Panc1 (cell line): ENCODE measurements around the gene MRPL27. TPM values are rescaled to one million over a fixed set of nuclear protein-coding genes. Genes with fewer than 3 reads are reported as not detected.
A peak's percentile ranks its signal among the peaks of the same experiment; 100 is the strongest.

Source experiments
- ATAC-seq: fragments of 200-7000 bp; cut with Tn5 transposase; 2 replicates; pipeline ENCODE4 v1.9.1; 2020; ENCODE audit warnings: mild to moderate bottlenecking, moderate library complexity
- BruUV-seq: library from RNA; stranded (reverse); fragments of 400-500 nt; replicated peaks from 2 replicates; lab custom pipeline; 2021; lab: Mats Ljungman, UMichigan
- CTCF ChIA-PET: fragments of 300-600 bp; sonication (Branson Sonifier 250); formaldehyde crosslinking; loops from one replicate; lab custom pipeline; 2022; ENCODE audit warnings: antibody characterized with exemption; lab: Charles Lee
- POLR2A ChIA-PET: fragments of 300-600 bp; sonication (Branson Sonifier 250); formaldehyde crosslinking; loops from one replicate; lab custom pipeline; 2022; ENCODE audit warnings: antibody characterized with exemption; lab: Charles Lee
- DNase-seq: peaks from one replicate; pipeline ENCODE4 v3.0.0-alpha.2; 2010; ENCODE audit warnings: low read depth, low spot score
- H3K27ac ChIP-seq: 2 replicates; pipeline ENCODE4 v1.5.1; 2011; ENCODE audit warnings: mild to moderate bottlenecking, low read length, inconsistent platforms
- H3K27me3 ChIP-seq: fragments of 200-500 bp; sonication (Bioruptor generic); 2 replicates; pipeline ENCODE4 v1.6.0; 2014; ENCODE audit warnings: low read length, inconsistent platforms; ENCODE audit not compliant: control insufficient read depth, insufficient read depth
- H3K36me3 ChIP-seq: fragments of 200-500 bp; sonication (Bioruptor generic); 2 replicates; pipeline ENCODE4 v1.5.1; 2014; ENCODE audit warnings: inconsistent platforms, mild to moderate bottlenecking, low read length, moderate library complexity; ENCODE audit not compliant: control insufficient read depth, insufficient read depth
- H3K4me1 ChIP-seq: 2 replicates; pipeline ENCODE4 v1.5.1; 2011; ENCODE audit warnings: inconsistent platforms, mild to moderate bottlenecking, low read length, moderate library complexity; ENCODE audit not compliant: control insufficient read depth, insufficient read depth
- H3K4me3 ChIP-seq, 2 experiments: 2 replicates each; pipeline ENCODE4 v1.5.1; 2011 to 2012; ENCODE audit warnings: low read depth in 2 of 2, low read length in 2 of 2, mild to moderate bottlenecking in 2 of 2, inconsistent platforms in 1 of 2, moderate library complexity in 1 of 2
- H3K9me3 ChIP-seq: fragments of 200-500 bp; sonication (Bioruptor generic); 2 replicates; pipeline ENCODE4 v1.5.1; 2014; ENCODE audit warnings: low read depth, mild to moderate bottlenecking, inconsistent platforms, low read length, moderate library complexity; ENCODE audit not compliant: control insufficient read depth, insufficient read depth
- POLR2AphosphoS5 ChIP-seq: IDR thresholded peaks from 2 replicates; pipeline ENCODE4 v1.6.1; 2012; ENCODE audit warnings: mild to moderate bottlenecking, low read depth, low read length, moderate library complexity
- SIN3A ChIP-seq: IDR thresholded peaks from 2 replicates; pipeline ENCODE4 v1.6.1; 2012; ENCODE audit warnings: low read depth, mild to moderate bottlenecking, low read length, moderate library complexity, borderline replicate concordance; ENCODE audit not compliant: insufficient read depth
- TCF7L2 ChIP-seq: IDR thresholded peaks from 2 replicates; pipeline ENCODE4 v1.6.1; 2011; ENCODE audit warnings: mild to moderate bottlenecking, low read depth, low read length, inconsistent platforms
- in situ Hi-C: cut with HindIII; loops from 2 replicates; pipeline ENCODE4 v1.10.0; 2016; ENCODE audit warnings: low sequenced_read_pairs, low pct_unique_long_range_greater_than_20kb
- intact Hi-C: fragments of 100-400 bp; cut with micrococcal nuclease; formaldehyde crosslinking; loops from one replicate; pipeline ENCODE4 v1.10.0; 2022; ENCODE audit not compliant: unreplicated experiment
- total RNA-seq: library from RNA; stranded (reverse); gene quantifications from one replicate; pipeline ENCODE4 v1.2.1, GENCODE V29; 2021; ENCODE audit not compliant: unreplicated experiment
- TF ChIP-seq, protein P1 (sequence below): fragments of 450-650 bp; IDR thresholded peaks from 2 replicates; pipeline ENCODE4 v1.5.1; 2017; ENCODE audit warnings: mild to moderate bottlenecking
- TF ChIP-seq, protein P2 (sequence below), 2 experiments: IDR thresholded peaks; 2 replicates each; pipeline ENCODE4 v1.6.1; 2011 to 2012; ENCODE audit warnings: low read depth in 2 of 2, control low read depth in 1 of 2, low read length in 1 of 2, mild to moderate bottlenecking in 1 of 2, moderate library complexity in 1 of 2; ENCODE audit not compliant: insufficient read depth in 1 of 2

Gene MRPL27
- total RNA-seq, 1 experiment from 2014 or later = 136 TPM

DNA sequence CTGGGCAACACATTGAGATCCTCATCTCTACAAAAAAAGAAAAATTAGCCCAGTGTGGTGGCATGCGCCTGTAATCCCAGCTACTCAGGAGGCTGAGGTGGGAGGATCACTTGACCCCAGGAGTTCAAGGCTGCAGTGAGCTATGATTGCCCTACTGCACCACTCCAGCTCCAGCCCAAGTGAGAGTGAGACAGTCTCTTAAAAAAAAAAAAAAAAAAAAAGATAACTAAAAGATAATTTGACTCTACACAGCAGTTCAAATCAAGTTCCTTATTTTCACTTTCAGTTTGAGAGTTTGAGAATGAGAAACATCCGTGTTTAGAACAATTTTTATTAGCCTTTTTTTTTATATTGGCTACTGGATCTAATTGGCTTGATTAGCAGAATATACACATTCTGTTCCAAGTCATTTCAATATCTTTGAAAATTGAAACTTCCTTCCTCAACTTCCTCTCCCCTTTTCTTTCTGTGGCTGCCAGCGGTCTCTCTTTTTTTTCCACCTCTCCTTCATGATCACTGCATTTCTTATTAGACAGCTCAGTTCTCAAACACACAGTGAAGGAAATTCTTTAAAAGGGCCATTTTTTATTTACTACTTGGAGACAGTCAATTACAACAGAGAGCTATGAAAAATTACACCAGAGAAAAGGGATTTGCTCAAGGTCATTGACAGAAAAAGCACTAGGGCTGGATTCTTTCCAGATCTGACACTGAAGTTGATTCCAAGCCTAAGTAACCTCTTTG lies 48.5 kb upstream of the MRPL27 start:
- no peak for DNase-seq
- Histone ChIP-seq H3K4me3 (peak overlapping the region; percentile 1 to 4; a peak in 2 of 4 replicates), H3K9me3 (no peaks in the 10 kb centered on the region), H3K4me1 (peaks cover 9% of the 10 kb centered on the region), H3K36me3 (no peaks in the 10 kb centered on the region; the same call in 1 of the 2 replicates), H3K27me3 (no peaks in the 10 kb centered on the region), H3K27ac (0 out of 2 replicates have a peak overlapping the region, but pooled peaks have one; percentile 7)
- ChIA-PET POLR2A (interaction anchor here (0.6 kb wide), 1 partner anchor 16 kb away, joined by 5 read pairs; no protein-coding TSS in a partner anchor), CTCF (interaction anchor here (0.6 to 0.8 kb wide), 2 partner anchors 149 to 154 kb away, joined by 10 read pairs; no protein-coding TSS in a partner anchor)
- no TSS peak for BruUV-seq
- no peak for TF ChIP-seq TCF7L2
- TF ChIP-seq, protein P1, sequence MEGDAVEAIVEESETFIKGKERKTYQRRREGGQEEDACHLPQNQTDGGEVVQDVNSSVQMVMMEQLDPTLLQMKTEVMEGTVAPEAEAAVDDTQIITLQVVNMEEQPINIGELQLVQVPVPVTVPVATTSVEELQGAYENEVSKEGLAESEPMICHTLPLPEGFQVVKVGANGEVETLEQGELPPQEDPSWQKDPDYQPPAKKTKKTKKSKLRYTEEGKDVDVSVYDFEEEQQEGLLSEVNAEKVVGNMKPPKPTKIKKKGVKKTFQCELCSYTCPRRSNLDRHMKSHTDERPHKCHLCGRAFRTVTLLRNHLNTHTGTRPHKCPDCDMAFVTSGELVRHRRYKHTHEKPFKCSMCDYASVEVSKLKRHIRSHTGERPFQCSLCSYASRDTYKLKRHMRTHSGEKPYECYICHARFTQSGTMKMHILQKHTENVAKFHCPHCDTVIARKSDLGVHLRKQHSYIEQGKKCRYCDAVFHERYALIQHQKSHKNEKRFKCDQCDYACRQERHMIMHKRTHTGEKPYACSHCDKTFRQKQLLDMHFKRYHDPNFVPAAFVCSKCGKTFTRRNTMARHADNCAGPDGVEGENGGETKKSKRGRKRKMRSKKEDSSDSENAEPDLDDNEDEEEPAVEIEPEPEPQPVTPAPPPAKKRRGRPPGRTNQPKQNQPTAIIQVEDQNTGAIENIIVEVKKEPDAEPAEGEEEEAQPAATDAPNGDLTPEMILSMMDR = no peak
- TF ChIP-seq SIN3A = no peak
- TF ChIP-seq, protein P2, sequence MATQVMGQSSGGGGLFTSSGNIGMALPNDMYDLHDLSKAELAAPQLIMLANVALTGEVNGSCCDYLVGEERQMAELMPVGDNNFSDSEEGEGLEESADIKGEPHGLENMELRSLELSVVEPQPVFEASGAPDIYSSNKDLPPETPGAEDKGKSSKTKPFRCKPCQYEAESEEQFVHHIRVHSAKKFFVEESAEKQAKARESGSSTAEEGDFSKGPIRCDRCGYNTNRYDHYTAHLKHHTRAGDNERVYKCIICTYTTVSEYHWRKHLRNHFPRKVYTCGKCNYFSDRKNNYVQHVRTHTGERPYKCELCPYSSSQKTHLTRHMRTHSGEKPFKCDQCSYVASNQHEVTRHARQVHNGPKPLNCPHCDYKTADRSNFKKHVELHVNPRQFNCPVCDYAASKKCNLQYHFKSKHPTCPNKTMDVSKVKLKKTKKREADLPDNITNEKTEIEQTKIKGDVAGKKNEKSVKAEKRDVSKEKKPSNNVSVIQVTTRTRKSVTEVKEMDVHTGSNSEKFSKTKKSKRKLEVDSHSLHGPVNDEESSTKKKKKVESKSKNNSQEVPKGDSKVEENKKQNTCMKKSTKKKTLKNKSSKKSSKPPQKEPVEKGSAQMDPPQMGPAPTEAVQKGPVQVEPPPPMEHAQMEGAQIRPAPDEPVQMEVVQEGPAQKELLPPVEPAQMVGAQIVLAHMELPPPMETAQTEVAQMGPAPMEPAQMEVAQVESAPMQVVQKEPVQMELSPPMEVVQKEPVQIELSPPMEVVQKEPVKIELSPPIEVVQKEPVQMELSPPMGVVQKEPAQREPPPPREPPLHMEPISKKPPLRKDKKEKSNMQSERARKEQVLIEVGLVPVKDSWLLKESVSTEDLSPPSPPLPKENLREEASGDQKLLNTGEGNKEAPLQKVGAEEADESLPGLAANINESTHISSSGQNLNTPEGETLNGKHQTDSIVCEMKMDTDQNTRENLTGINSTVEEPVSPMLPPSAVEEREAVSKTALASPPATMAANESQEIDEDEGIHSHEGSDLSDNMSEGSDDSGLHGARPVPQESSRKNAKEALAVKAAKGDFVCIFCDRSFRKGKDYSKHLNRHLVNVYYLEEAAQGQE (IDR thresholded peaks at IDR 0.05; ENCODE audit: insufficient read depth in 1 of 2, low read depth in 2 of 2, low read length in 1 of 2) = no peak
- TF ChIP-seq POLR2AphosphoS5 = no peak
- ATAC-seq = no peak
- intact Hi-C loops (no loop called here), in situ Hi-C loops (no loop called here)

DNA sequence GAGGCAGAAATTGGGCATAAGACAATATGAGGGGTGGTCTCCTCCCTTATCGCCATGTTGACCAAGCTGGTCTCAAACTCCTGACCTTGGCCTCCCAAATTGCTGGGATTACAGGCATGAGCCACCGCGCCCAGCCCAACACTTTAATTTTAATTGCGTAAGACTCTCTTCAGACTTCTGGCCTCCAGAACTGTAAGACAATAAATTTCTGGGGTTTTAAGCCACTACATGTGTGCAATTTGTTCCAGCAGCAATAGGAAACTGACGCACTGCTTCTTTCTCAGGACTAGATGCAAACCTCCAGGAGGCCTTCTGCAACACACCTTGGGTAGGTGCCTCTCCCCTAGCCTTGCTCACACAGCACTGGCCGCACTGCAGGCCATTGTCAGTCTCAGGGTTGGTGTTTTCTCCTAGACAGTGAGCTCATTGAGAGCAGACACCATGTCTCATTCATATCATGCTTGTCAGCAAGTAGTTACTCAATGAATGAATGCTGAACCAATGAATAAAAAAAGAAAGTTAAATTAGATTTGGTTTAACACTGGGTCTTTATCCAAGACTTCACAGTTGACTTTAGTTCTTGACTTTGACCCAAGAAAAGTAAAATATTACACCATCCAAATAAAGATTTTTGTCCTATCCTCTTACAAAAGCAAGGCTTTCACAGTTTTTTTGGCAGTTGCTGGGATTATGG lies 47.6 kb upstream of the MRPL27 start:
- POLR2A ChIA-PET = interaction anchor here (0.6 kb wide), 1 partner anchor 17 kb away, joined by 5 read pairs; no protein-coding TSS in a partner anchor
- intact Hi-C loops = no loop called here
- no peaks in the 10 kb centered on the region for H3K36me3 ChIP-seq

More for the DNA sequence above, 47.6 kb upstream of the MRPL27 start:
- CTCF ChIA-PET = no interaction called here
- Histone ChIP-seq H3K4me3 (no peak overlapping the region), H3K9me3 (no peaks in the 10 kb centered on the region), H3K27me3 (no peaks in the 10 kb centered on the region), H3K4me1 (peaks cover 6% of the 10 kb centered on the region), H3K27ac (no peak overlapping the region)
- no TSS peak for BruUV-seq
- TF ChIP-seq, protein P1 = no peak
- TF ChIP-seq, protein P2 (IDR thresholded peaks at IDR 0.05; ENCODE audit: insufficient read depth in 1 of 2, low read depth in 2 of 2, low read length in 1 of 2) = no peak
- TF ChIP-seq SIN3A = no peak
- no peak for TF ChIP-seq POLR2AphosphoS5
- TF ChIP-seq TCF7L2 = no peak
- DNase-seq = no peak
- in situ Hi-C loops = no loop called here
- ATAC-seq = no peak
